Measurements from ENCODE around the gene SLC17A9. TPM values are rescaled to one million over a fixed set of nuclear protein-coding genes. Genes with fewer than 3 reads are reported as not detected.

SLC17A9 gene
- total RNA-seq, 1 experiment from 2014 or later: 0.17 TPM

DNA sequence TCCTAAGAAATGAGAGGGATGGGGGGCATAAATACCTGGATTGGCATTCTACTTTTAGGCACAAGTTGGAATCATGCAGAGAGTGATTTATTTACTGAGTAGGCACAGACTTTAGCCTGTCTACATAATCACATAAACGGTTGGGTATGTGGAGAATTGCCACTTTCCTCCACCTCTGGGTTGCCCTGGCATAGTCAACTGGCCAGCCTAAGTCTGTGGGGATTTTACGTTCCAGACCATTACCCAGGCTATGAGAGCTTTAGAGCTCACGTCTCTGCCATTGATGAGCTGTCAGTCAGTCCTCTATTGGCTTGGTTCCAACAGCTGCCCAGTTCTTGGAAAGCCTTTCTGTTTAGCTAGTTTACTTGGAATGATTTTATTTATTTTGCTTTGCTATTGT, 59.3 kb downstream of the SLC17A9 start:
- peak; percentile 26 for DNase-seq (ENCODE audit: low spot score)
- POLR2A ChIA-PET (ENCODE audit: low non-redundant PET): no interaction called here
- Histone ChIP-seq H3K27ac (ENCODE audit: low read depth, low read length, poor library complexity, severe bottlenecking) (no peak overlapping the region), H3K27me3 (replicated peaks; ENCODE audit: insufficient read depth, low read depth, low read length, poor library complexity) (peaks cover 76% of the 10 kb centered on the region), H3K9me3 (ENCODE audit: low read depth, low read length, poor library complexity, severe bottlenecking) (peaks cover 10% of the 10 kb centered on the region), H3K4me3 (ENCODE audit: low read depth, low read length, poor library complexity, severe bottlenecking) (no peak overlapping the region), H3K4me1 (ENCODE audit: insufficient read depth, low read length, poor library complexity, severe bottlenecking) (peaks cover 14% of the 10 kb centered on the region), H3K36me3 (ENCODE audit: insufficient read depth, low read length, poor library complexity, severe bottlenecking) (no peaks in the 10 kb centered on the region)
- intact Hi-C loops (cut with micrococcal nuclease; ENCODE audit: unreplicated experiment): no loop called here
- BruUV-seq (replicated peaks): no TSS peak
- CTCF ChIA-PET: no interaction called here
- TF ChIP-seq CTCF (conservative IDR thresholded peaks at IDR 0.05; ENCODE audit: low read depth, low read length): no peak
- no peak for TF ChIP-seq EZH2 (IDR thresholded peaks at IDR 0.05; ENCODE audit: borderline replicate concordance, low read depth, low read length, poor library complexity, severe bottlenecking)

- Histone ChIP-seq H3K27ac (ENCODE audit: low read depth, low read length, poor library complexity, severe bottlenecking) (no peak overlapping the region), H3K36me3 (ENCODE audit: insufficient read depth, low read length, poor library complexity, severe bottlenecking) (no peaks in the 10 kb centered on the region), H3K4me1 (ENCODE audit: insufficient read depth, low read length, poor library complexity, severe bottlenecking) (peaks cover 9% of the 10 kb centered on the region), H3K27me3 (replicated peaks; ENCODE audit: insufficient read depth, low read depth, low read length, poor library complexity) (peaks cover 62% of the 10 kb centered on the region), H3K4me3 (ENCODE audit: low read depth, low read length, poor library complexity, severe bottlenecking) (no peak overlapping the region), H3K9me3 (ENCODE audit: low read depth, low read length, poor library complexity, severe bottlenecking) (peaks cover 10% of the 10 kb centered on the region)
- no peak for TF ChIP-seq CTCF (conservative IDR thresholded peaks at IDR 0.05; ENCODE audit: low read depth, low read length)
- no peak for TF ChIP-seq EZH2 (IDR thresholded peaks at IDR 0.05; ENCODE audit: borderline replicate concordance, low read depth, low read length, poor library complexity, severe bottlenecking)
- BruUV-seq (replicated peaks): no TSS peak
- intact Hi-C loops (cut with micrococcal nuclease; ENCODE audit: unreplicated experiment): no loop called here
- ChIA-PET POLR2A (ENCODE audit: low non-redundant PET) (no interaction called here), CTCF (interaction anchor here (0.6 kb wide), 1 partner anchor 46 kb away, joined by 3 read pairs; no protein-coding TSS in a partner anchor)
- no peak for DNase-seq (ENCODE audit: low spot score)
Measured at GRCh38 chr20:63013207-63013606, 60.7 kb downstream of the SLC17A9 start.

GRCh38 chr20:63014287-63014686, 61.8 kb downstream of the SLC17A9 start:
- BruUV-seq (replicated peaks): no TSS peak
- H3K9me3 ChIP-seq (ENCODE audit: low read depth, low read length, poor library complexity, severe bottlenecking): peaks cover 10% of the 10 kb centered on the region
- DNase-seq (ENCODE audit: low spot score): no peak
- intact Hi-C loops (cut with micrococcal nuclease; ENCODE audit: unreplicated experiment): no loop called here
- H3K27ac ChIP-seq (ENCODE audit: low read depth, low read length, poor library complexity, severe bottlenecking): no peak overlapping the region
- H3K4me3 ChIP-seq (ENCODE audit: low read depth, low read length, poor library complexity, severe bottlenecking): no peak overlapping the region
- H3K27me3 ChIP-seq (replicated peaks; ENCODE audit: insufficient read depth, low read depth, low read length, poor library complexity): peaks cover 54% of the 10 kb centered on the region
- TF ChIP-seq CTCF (conservative IDR thresholded peaks at IDR 0.05; ENCODE audit: low read depth, low read length) (no peak), EZH2 (IDR thresholded peaks at IDR 0.05; ENCODE audit: borderline replicate concordance, low read depth, low read length, poor library complexity, severe bottlenecking) (no peak)
- no peaks in the 10 kb centered on the region for H3K36me3 ChIP-seq (ENCODE audit: insufficient read depth, low read length, poor library complexity, severe bottlenecking)
- H3K4me1 ChIP-seq (ENCODE audit: insufficient read depth, low read length, poor library complexity, severe bottlenecking): peaks cover under 1% of the 10 kb centered on the region
- POLR2A ChIA-PET (ENCODE audit: low non-redundant PET): no interaction called here
- CTCF ChIA-PET: no interaction called here

Data from A673 (cell line).